Measurements from ENCODE around the gene SHISAL1. TPM values are rescaled to one million over a fixed set of nuclear protein-coding genes. Genes with fewer than 3 reads are reported as not detected.

Gene SHISAL1
- total and polyA plus RNA-seq, 2 experiments from 2014 or later = 0.58 to 2.2 TPM

- H3K9ac ChIP-seq = no peak overlapping the region
- H3K79me2 ChIP-seq (ENCODE audit: insufficient read depth) = no peaks in the 10 kb centered on the region
- no peaks in the 10 kb centered on the region for H4K20me1 ChIP-seq (ENCODE audit: insufficient read depth)
- no peaks in the 10 kb centered on the region for H3K9me2 ChIP-seq (ENCODE audit: insufficient read depth)
- no peaks in the 10 kb centered on the region for H3K4me1 ChIP-seq (ENCODE audit: insufficient read depth)
- H3K9me3 ChIP-seq (ENCODE audit: low read depth) = no peaks in the 10 kb centered on the region
- no peaks in the 10 kb centered on the region for H3K36me3 ChIP-seq (ENCODE audit: low read depth)
- no peak overlapping the region for H3K4me3 ChIP-seq
- DNase-seq = no peak
- no peak overlapping the region for H3K27ac ChIP-seq
- H3K4me2 ChIP-seq (ENCODE audit: unreplicated experiment) = no peak overlapping the region
- in situ Hi-C loops (cut with MboI) = no loop called here
- H3F3A ChIP-seq (ENCODE audit: insufficient read depth) = no peaks in the 10 kb centered on the region
- 91 to 98% methylated on average over 6 of the region's 8 CpGs for WGBS, 2 experiments (ENCODE audit: low coverage in 1 of 2, low lambda C conversion rate in 2 of 2, missing lambda C conversion rate in 2 of 2)
- TF ChIP-seq EZH2 (IDR thresholded peaks at IDR 0.05; ENCODE audit: insufficient read depth, poor library complexity, severe bottlenecking) = no peak
- TF ChIP-seq EZH2phosphoT487 (IDR thresholded peaks at IDR 0.05; ENCODE audit: insufficient read depth, low read depth) = no peak
- no peaks in the 10 kb centered on the region for H3K27me3 ChIP-seq (replicated peaks; ENCODE audit: insufficient read depth)
- H2AFZ ChIP-seq = no peak overlapping the region
Measured at GRCh38 chr22:44246615-44247326, 66.0 kb downstream of the SHISAL1 start.

- Histone ChIP-seq H3K9ac (no peak overlapping the region), H3F3A (ENCODE audit: insufficient read depth) (no peaks in the 10 kb centered on the region), H3K4me2 (ENCODE audit: unreplicated experiment) (no peak overlapping the region), H3K9me3 (ENCODE audit: low read depth) (no peaks in the 10 kb centered on the region), H4K20me1 (ENCODE audit: insufficient read depth) (no peaks in the 10 kb centered on the region), H2AFZ (no peak overlapping the region), H3K79me2 (ENCODE audit: insufficient read depth) (no peaks in the 10 kb centered on the region), H3K36me3 (ENCODE audit: low read depth) (no peaks in the 10 kb centered on the region), H3K4me3 (no peak overlapping the region), H3K9me2 (ENCODE audit: insufficient read depth) (no peaks in the 10 kb centered on the region), H3K27me3 (replicated peaks; ENCODE audit: insufficient read depth) (no peaks in the 10 kb centered on the region), H3K4me1 (ENCODE audit: insufficient read depth) (no peaks in the 10 kb centered on the region), H3K27ac (no peak overlapping the region)
- TF ChIP-seq EZH2 (IDR thresholded peaks at IDR 0.05; ENCODE audit: insufficient read depth, poor library complexity, severe bottlenecking) (no peak), EZH2phosphoT487 (IDR thresholded peaks at IDR 0.05; ENCODE audit: insufficient read depth, low read depth) (no peak)
- no peak for DNase-seq
- 75 to 82% methylated on average over 8 of the region's 8 CpGs for WGBS, 2 experiments (ENCODE audit: low coverage in 1 of 2, low lambda C conversion rate in 2 of 2, missing lambda C conversion rate in 2 of 2)
- in situ Hi-C loops (cut with MboI) = no loop called here
Measured at GRCh38 chr22:44245867-44246266, 66.9 kb downstream of the SHISAL1 start.

GRCh38 chr22:44245438-44245837, 67.3 kb downstream of the SHISAL1 start:
- Histone ChIP-seq H3K36me3 (ENCODE audit: low read depth) (no peaks in the 10 kb centered on the region), H4K20me1 (ENCODE audit: insufficient read depth) (no peaks in the 10 kb centered on the region), H3K9me2 (ENCODE audit: insufficient read depth) (no peaks in the 10 kb centered on the region), H3K27ac (no peak overlapping the region), H3K27me3 (replicated peaks; ENCODE audit: insufficient read depth) (no peaks in the 10 kb centered on the region), H3K79me2 (ENCODE audit: insufficient read depth) (no peaks in the 10 kb centered on the region), H3K9me3 (ENCODE audit: low read depth) (no peaks in the 10 kb centered on the region), H2AFZ (no peak overlapping the region), H3K4me3 (no peak overlapping the region), H3K4me1 (ENCODE audit: insufficient read depth) (no peaks in the 10 kb centered on the region), H3K9ac (no peak overlapping the region), H3K4me2 (ENCODE audit: unreplicated experiment) (no peak overlapping the region), H3F3A (ENCODE audit: insufficient read depth) (no peaks in the 10 kb centered on the region)
- in situ Hi-C loops (cut with MboI) = no loop called here
- 50 to 51% methylated on average over 7 of the region's 7 CpGs for WGBS, 2 experiments (ENCODE audit: low coverage in 1 of 2, low lambda C conversion rate in 2 of 2, missing lambda C conversion rate in 2 of 2)
- DNase-seq = no peak
- TF ChIP-seq EZH2 (IDR thresholded peaks at IDR 0.05; ENCODE audit: insufficient read depth, poor library complexity, severe bottlenecking) = no peak
- no peak for TF ChIP-seq EZH2phosphoT487 (IDR thresholded peaks at IDR 0.05; ENCODE audit: insufficient read depth, low read depth)

- no peaks in the 10 kb centered on the region for H3K9me2 ChIP-seq (ENCODE audit: insufficient read depth)
- in situ Hi-C loops (cut with MboI) = no loop called here
- no peak overlapping the region for H3K9ac ChIP-seq
- no peaks in the 10 kb centered on the region for H4K20me1 ChIP-seq (ENCODE audit: insufficient read depth)
- no peaks in the 10 kb centered on the region for H3K36me3 ChIP-seq (ENCODE audit: low read depth)
- no peaks in the 10 kb centered on the region for H3K9me3 ChIP-seq (ENCODE audit: low read depth)
- H3F3A ChIP-seq (ENCODE audit: insufficient read depth) = no peaks in the 10 kb centered on the region
- DNase-seq = no peak
- H3K27ac ChIP-seq = no peak overlapping the region
- H3K4me3 ChIP-seq = no peak overlapping the region
- H3K4me2 ChIP-seq (ENCODE audit: unreplicated experiment) = no peak overlapping the region
- no peaks in the 10 kb centered on the region for H3K27me3 ChIP-seq (replicated peaks; ENCODE audit: insufficient read depth)
- 88 to 89% methylated on average over 9 of the region's 9 CpGs for WGBS, 2 experiments (ENCODE audit: low coverage in 1 of 2, low lambda C conversion rate in 2 of 2, missing lambda C conversion rate in 2 of 2)
- no peaks in the 10 kb centered on the region for H3K4me1 ChIP-seq (ENCODE audit: insufficient read depth)
- no peak overlapping the region for H2AFZ ChIP-seq
- no peaks in the 10 kb centered on the region for H3K79me2 ChIP-seq (ENCODE audit: insufficient read depth)
- no peak for TF ChIP-seq EZH2 (IDR thresholded peaks at IDR 0.05; ENCODE audit: insufficient read depth, poor library complexity, severe bottlenecking)
- TF ChIP-seq EZH2phosphoT487 (IDR thresholded peaks at IDR 0.05; ENCODE audit: insufficient read depth, low read depth) = no peak
Measured at GRCh38 chr22:44244265-44244822, 68.4 kb downstream of the SHISAL1 start.
